ENCODE data around the gene PSME4.

- TF ChIP-seq EZH2 (IDR thresholded peaks at IDR 0.05; ENCODE audit: borderline replicate concordance, low read depth, low read length, severe bottlenecking): no peak
- no peak for TF ChIP-seq CTCF (IDR thresholded peaks at IDR 0.05; ENCODE audit: borderline replicate concordance, extremely low read depth, low read length, poor library complexity, severe bottlenecking)
Measured at GRCh38 chr2:53829273-53829979, 141.4 kb downstream of the PSME4 start.

Measured in DND-41 (cell line).